HG03064 (cell line): ENCODE measurements around the gene NCOA1.
A peak's percentile ranks its signal among the peaks of the same experiment; 100 is the strongest.
"Not testable (repeated sequence)": the region's sequence is repeated elsewhere in the genome, so short reads cannot be mapped to it uniquely, and the experiment has no call there.

ENCODE experiments used
- ATAC-seq: cut with Tn5 transposase; IDR thresholded peaks from one replicate; pipeline ENCODE4 v1.9.1; 2021; ENCODE audit warnings: low read depth; ENCODE audit not compliant: unreplicated experiment

NCOA1 gene

DNA sequence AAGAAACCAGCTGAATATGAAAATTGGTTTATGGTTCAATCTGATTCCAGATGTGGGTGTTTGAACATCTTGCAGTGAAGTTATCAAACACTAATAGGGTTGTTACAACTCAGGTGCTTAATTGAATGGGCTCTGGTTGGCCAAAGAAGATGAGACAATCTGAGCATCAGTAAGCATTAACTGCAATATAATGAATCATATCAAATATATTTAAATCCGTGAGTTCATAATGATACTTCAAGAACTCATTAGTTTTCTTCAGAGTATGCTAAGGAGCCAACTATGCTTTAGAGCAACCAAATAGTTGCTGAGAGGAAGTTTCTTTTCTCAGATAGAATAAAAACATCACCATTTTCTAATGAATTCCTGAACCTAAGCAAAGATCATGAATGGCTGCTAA lies 79.2 kb downstream of the NCOA1 start:
- no peak for ATAC-seq

- no peak for ATAC-seq
These were observed 80.9 kb downstream of the NCOA1 start for GRCh38 chr2:24571828-24572442.

- ATAC-seq, result no peak
These were observed 85.1 kb downstream of the NCOA1 start for GRCh38 chr2:24576146-24576545.

- ATAC-seq, result peak; percentile 59
These were observed 85.6 kb downstream of the NCOA1 start for GRCh38 chr2:24576617-24577016.

GRCh38 chr2:24577481-24577880 lies 86.4 kb downstream of the NCOA1 start:
- ATAC-seq, result peak; percentile 56

DNA sequence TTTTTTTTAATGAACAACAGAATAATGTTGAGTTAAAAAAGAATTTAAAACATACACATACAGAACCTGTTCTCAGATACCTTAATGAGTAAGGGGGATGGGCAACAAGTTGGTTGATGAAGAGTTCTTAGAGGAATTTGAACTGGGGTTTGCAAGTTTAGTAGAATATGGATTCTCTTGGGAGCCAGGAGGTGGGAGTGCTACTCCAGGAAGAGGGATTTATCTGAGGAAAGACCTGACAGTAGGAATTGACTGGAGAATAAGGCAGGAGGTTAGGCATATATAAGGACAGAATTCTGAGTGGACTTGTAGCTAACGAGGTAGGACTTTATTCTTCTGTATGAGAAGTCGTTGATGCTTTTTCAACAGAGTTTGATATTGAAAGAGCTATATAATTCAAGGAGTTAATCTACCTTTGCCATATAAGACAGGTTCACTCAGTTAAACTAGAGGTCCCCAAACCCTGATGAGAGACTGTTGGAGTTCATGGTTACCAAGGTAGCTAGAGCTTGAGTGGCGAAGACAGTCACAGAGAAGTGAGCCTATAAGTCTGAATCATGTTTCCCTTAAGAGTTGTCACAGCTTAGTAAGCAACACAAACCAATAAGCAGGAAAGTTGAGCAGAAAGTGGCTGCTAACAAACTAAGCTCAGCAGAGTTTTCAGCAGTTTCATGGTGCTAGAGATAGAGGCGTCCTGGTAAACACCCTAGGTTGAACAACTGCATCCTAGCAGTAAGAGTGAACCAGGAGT lies 88.2 kb downstream of the NCOA1 start:
- ATAC-seq, result no peak

GRCh38 chr2:24580561-24580960 lies 89.5 kb downstream of the NCOA1 start:
- ATAC-seq, result no peak

DNA sequence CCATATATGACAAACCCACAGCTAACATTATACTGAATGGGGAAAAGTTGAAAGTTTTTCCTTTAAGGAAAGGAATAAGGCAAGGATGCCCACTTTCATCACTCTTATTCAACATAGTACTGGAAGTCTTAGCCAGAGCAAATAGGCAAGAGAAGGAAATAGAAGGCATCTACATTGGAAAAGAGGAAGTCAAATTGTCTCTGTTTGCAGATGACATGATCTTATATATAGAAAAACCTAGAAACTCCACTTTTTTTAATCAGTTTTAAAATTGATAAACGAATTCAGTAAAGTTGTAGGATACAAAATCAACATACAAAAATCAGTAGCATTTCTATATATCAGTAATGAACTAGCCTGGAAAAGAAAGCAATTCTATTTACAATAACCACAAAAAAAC lies 90.9 kb downstream of the NCOA1 start:
- ATAC-seq, result not testable (repeated sequence)

DNA sequence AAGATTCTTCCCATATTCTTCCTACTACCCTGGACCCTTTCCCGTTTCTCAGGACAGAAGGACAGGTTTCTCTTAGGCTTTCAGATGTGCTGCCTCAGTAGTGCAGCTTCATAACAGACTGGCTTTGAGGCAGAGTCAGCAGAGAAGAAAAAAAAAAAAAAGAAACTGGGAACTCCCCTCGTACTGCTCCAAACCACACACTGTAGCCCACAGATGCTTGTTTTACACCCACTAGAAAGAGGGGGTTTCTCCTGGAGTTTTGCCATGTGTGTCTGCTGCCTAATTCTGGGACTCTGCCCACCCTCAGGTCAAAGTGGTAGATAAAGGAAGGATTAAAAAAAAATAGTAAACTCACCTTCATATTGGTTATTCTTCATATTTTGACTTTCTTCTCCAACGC lies 95.9 kb downstream of the NCOA1 start:
- ATAC-seq, result no peak

- ATAC-seq, result no peak
These were observed 97.2 kb downstream of the NCOA1 start for GRCh38 chr2:24588294-24588693.

DNA sequence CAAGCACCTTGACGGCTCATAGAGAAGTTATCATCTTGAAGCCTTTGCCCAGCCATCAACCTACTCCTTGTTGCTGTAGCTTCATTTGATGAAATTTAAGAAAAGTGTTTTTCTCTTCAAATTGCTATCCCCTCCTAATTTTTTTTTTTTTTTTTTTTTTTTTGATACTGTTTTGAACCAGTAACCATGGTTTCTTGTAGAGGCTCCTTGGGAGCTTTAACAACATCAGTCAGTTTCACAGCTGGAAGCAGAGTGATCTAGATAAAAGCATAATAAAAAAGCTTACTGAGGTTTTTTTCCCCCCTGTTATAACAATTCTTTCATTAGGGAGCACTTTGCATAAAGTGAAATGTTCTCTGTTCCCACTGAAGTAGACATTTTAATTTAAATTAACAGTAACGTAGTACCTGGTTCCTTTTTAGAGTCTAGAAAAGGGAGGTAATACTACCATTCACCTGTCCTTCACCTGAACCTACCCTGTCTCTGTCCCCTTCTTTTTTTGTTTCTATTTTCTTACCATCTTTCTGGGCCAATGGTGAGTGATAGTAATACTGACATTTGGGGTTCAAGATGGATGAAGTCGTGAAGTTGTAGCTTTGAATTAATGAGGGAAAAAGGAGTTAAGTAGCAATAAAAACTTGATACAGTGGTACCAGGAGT lies 101.5 kb downstream of the NCOA1 start:
- no peak for ATAC-seq

- ATAC-seq, result no peak
These were observed 103.2 kb downstream of the NCOA1 start for GRCh38 chr2:24594283-24594682.

GRCh38 chr2:24597181-24597870 lies 106.3 kb downstream of the NCOA1 start:
- no peak for ATAC-seq

DNA sequence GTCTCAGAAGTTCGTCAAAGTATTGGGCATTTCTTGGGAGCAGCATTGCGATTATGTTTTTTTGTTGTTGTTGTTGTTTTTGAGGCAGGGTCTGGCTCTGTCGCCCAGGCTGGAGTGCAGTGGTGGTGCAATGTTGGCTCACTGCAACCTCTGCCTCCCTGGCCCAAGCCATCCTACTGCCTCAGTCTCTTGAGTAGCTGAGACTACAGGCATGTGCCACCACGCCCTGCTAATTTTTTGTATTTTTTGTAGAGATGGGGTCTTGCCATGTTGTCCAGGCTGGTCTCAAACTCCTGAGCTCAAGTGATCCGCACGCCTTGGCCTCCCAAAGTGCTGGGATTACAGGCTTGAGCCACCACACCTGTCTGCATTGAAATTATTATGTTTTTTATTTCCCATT lies 109.1 kb downstream of the NCOA1 start:
- not testable (repeated sequence) for ATAC-seq

GRCh38 chr2:24611631-24612030 lies 120.6 kb downstream of the NCOA1 start:
- ATAC-seq, result no peak

GRCh38 chr2:24613154-24613814 lies 122.2 kb downstream of the NCOA1 start:
- no peak for ATAC-seq

DNA sequence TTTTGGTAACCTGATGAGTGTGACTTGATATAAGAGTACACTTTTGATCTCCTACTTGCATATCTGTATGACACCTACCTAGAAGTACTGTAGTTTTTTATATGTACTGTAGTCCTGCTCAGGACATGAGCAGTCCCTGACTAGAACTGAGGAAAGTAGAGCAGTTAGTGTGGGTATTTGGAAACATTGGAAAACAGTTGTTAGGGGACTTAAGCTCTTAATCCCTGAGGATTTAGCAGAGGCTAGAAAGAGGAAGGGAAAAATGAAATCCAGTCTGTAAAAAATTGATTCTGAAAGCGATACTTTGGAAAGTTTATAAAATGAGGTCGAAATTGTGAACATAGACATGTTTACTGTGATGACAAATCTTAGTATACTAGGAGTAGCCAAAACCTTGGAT lies 125.6 kb downstream of the NCOA1 start:
- ATAC-seq, result no peak

- no peak for ATAC-seq
These were observed 126.4 kb downstream of the NCOA1 start for GRCh38 chr2:24617424-24617823.

DNA sequence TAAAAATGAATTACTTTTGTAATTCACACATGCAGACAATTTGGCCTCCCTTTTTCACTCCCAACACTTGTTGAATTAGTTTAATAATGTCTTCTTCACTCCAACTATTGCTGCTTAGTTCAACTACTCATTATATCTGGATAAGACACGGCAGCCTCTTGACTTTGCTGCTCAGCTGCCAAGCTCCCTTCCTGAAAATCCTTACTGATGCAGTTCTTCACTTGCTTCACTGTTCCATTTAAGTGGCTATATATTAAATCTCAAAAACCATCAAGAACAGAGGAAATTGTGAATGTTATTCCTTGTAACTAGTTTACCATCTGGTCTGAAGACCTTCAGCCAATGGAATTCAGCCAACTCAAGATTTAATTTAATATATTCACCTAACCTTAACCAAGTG lies 127.1 kb downstream of the NCOA1 start:
- ATAC-seq, result no peak

DNA sequence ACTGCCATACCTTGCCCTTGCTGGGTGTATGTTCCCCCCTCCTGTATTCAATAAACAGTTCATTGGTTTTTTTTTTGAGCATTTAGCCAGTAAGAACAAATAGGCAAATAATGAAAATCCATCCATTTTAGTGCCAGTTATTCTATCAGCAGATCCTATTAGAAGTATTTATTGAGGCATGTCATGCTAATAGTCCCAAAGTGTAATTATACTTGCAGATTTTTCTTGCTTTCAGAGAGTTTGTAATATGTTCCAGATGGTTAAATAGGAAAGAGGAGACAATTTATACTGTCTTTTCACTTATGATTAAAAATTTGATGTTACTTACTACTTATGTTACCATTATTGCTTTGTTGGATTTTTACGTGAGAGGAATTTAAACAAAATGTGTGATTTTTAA lies 127.6 kb downstream of the NCOA1 start:
- ATAC-seq, result no peak

GRCh38 chr2:24620936-24621335 lies 129.9 kb downstream of the NCOA1 start:
- no peak for ATAC-seq
